IPS-18c (cell line): ENCODE measurements around the gene TRIOBP.

Experiments used
- H3K4me3 ChIP-seq: 2 replicates; pipeline ENCODE4 v1.7.0; 2013; ENCODE audit warnings: low read depth, mild to moderate bottlenecking, low read length, moderate library complexity; ENCODE audit not compliant: insufficient read depth
- H3K9me3 ChIP-seq: one replicate; pipeline ENCODE4 v1.6.1; 2013; ENCODE audit warnings: mild to moderate bottlenecking, low read length, moderate library complexity; ENCODE audit not compliant: control insufficient read depth, insufficient read depth

TRIOBP gene

DNA sequence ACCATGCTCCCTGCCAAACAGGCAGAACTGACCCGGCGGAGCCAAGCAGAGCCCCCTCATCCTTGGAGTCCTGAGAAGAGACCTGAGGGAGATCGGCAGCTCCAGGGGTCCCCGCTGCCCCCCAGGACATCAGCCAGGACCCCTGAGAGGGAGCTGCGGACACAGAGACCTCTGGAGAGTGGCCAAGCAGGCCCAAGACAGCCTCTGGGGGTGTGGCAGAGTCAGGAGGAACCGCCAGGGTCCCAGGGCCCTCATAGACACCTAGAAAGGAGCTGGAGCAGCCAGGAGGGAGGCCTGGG is 37.5 kb downstream of the TRIOBP start:
- H3K4me3 ChIP-seq = no peak overlapping the region
- H3K9me3 ChIP-seq = peaks cover 4% of the 10 kb centered on the region

DNA sequence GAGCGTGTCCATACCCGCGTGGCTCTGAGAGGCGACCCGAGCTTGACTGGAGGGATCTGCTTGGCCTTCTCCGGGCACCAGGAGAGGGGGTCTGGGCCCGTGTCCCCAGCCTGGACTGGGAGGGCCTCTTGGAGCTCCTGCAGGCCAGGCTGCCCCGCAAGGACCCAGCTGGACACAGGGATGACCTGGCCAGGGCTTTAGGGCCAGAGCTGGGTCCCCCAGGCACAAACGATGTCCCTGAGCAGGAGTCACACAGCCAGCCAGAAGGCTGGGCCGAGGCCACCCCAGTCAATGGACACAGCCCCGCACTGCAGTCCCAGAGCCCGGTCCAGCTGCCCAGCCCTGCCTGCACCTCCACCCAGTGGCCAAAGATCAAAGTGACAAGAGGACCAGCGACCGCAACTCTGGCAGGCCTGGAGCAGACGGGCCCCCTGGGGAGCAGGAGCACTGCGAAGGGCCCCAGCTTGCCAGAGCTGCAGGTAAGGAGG is 38.2 kb downstream of the TRIOBP start:
- H3K9me3 ChIP-seq = peaks cover 4% of the 10 kb centered on the region
- no peak overlapping the region for H3K4me3 ChIP-seq

DNA sequence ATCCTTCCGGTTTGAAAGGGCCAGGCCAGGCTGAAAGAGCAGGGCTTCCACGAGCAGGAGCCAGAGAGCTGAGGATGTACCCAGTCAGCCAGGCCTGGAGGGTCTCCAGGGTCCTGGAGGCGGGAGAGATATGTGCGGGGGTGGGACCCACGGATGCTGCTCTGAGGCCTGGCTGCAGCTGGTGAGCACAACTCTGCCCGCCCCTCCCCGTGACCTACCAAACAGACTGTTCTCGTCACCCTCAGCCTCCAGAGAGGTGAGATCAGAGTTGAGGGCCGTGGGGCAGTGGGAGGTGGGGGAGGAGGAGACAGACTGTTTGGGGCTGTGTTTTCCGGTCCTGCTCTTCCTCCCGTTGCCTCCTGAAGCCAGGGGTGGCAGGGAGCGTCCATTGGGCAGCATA is 42.2 kb downstream of the TRIOBP start:
- Histone ChIP-seq H3K4me3 (no peak overlapping the region), H3K9me3 (peaks cover 4% of the 10 kb centered on the region)

DNA sequence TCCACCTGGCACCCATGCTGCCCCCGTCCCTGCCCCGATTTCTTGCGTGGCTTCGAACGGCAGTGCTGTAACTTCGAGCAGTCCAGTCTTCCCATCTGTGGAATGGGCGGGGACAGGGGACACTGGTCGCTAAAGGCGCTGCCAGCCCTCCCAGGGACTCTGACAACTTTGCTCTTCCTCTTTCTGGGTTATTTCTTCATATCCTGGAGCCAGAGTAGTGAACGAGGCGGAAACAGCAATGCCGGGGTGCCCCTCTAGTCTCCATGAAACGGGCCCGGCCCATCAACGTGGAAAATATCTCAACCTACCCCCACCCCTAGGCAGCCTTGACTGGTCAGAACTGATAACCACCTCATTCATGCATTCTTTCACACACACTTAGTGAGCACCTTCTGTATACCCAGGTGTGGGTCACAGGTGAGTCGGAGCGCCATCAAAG is 42.8 kb downstream of the TRIOBP start:
- Histone ChIP-seq H3K4me3 (no peak overlapping the region), H3K9me3 (peaks cover 4% of the 10 kb centered on the region)

DNA sequence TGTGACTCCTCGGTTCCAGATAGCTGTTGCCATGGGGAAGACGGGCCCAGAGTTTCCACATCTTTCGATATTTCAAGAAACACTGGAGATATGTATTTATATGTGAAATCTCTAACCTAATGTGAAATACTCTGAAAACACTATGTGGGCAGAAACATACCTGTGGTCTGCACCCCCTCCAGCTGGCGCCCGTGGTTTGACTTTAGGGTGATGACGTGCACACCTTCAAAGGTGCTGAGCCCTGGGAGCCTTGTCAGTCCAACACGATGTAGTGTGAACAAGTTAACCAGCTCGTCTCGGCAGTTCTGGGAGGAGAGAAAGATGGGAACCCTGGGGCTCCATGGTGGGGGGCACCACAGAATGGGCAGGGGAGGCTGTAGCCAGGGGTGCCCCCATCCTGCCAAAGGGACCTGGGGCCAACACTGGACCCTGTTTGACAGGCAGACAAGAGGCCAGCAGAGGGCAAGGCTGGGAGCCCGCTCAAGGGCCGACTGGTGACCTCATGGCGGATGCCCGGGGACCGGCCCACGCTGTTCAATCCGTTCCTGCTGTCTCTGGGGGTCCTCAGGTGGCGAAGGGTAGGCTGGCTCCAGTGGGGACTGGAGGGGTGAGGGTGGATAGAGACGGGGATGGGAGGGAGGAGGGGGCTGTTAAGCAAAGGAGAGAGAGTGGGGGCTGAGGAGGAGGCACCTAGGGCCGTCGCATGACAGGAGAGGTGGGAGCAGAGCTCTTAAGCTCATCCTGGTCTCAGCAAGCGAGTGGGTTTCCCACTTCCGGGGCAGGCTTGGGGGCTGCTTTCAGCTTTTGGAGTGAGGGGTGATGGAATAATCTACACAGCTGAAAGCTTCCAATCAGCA is 43.8 kb downstream of the TRIOBP start:
- H3K4me3 ChIP-seq = no peak overlapping the region
- no peaks in the 10 kb centered on the region for H3K9me3 ChIP-seq

DNA sequence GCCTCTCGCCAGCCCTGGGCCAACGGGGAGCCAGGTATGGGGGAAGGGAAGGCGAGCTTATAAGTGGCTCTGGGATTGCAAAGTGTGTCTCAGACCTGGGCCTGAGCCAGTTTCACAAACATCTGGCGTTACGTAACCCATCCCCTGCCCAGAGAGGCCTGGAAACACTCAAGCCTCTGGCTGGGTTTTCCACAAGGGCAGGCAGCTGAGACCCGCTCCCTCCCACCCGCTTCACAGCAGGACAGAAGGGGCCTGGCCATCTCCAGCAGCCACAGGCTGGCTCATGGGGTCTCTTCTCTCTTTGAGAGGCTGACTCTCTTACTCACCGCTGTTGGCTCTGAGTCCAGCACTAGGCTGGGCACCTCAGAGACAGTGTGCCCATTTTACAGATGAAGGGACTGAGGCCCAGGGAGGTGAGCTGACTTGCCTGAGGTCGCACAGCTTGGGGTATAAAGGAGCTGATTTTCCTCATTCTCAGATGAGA is 44.5 kb downstream of the TRIOBP start:
- H3K4me3 ChIP-seq = no peak overlapping the region
- no peaks in the 10 kb centered on the region for H3K9me3 ChIP-seq

DNA sequence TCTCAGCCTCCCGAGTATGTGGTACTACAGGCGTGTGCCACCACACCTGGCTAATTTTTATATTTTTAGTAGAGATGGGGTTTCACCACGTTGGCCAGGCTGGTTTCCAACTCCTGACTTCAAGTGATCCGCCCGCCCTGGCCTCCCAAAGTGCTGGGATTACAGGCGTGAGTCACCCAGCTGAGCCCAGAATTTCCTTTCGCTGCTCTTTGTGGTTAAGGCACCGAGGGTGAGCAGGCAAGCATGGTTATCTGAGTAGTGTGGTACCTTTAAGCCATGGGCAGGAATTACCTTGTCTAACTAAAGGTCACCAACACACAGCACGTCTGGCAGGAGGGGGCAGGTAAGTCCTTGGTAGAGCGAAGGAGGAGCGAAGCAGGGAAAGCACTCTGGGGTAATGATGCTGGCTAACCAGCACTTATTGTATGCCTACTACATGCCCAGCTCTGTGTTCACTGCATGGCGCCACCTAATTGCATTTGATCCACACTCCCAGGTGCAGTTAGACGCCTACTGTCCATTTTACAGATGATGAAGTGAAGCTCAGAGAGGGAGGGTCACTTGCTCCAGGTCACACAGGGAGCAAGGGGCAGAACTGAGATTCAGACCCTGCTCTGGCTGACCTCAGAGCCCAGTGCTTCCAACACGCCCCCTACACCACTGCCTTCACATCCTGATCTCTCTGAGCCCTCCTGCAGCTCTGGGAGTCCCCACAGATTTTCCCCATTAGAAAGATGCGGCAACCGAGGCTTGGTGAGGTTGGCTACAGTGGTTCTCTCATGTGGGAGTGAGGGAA is 45.7 kb downstream of the TRIOBP start:
- no peak overlapping the region for H3K4me3 ChIP-seq
- no peaks in the 10 kb centered on the region for H3K9me3 ChIP-seq

DNA sequence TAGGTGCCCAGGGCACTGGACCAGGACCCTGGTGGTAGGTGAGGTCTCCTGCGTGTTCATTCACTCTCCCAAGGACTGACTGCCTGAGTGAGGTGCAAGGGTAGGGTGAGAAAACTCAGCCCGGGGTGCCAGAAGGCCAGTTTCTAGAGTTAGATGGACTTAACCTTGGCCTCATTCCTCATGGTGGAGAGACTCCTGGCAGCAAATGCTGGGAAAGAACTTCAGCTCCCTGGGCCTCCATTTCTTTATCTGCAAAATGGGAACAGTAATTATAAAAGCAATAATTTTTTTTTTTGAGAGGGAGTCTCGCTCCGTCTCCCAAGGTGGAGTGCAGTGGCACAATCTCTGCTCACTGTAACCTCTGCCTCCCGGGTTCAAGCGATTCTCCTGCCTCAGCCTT is 47.7 kb downstream of the TRIOBP start:
- H3K4me3 ChIP-seq = no peak overlapping the region
- H3K9me3 ChIP-seq = no peaks in the 10 kb centered on the region

DNA sequence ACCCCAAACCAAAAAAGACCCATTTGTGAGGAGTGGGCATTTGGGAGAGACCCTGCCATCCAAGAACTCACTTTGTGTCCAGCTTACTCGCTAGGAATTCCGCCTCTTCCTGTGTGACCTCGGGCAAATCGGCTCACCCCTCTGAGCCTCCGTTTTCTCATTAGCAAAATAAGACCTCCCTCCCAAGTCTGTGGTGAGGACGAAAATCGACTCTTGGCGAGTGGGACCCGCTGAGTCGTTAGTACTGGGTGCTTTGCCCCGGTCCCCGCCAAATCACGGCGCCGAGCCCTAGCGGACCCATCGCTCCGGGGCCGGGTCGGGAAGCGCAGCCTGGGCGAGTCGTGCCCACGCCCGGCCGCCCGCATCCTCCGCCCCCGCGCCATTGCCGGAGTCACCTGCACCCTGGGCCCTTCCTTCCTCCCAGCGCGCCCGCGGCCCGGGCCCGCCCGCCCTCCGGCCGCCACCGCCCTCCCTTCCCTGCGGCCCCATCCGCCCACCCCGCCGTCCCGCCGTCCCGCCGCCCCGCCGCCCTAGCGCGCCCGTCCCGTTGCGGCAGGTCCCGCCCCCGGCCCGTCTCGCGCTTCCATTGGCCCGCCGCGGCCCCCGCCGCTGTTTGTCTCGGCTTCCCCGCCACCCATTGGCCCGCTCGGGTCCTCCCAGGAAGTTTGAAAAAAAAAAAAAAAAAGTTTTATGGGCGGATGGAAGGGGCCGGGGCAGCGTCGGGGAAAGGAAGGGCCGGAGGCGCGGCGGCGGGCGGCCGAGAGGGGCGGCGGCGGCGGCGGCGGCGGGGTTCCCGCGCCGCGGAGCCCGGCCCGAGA is 48.9 kb downstream of the TRIOBP start:
- peak overlapping the region; percentile 81 for H3K4me3 ChIP-seq

DNA sequence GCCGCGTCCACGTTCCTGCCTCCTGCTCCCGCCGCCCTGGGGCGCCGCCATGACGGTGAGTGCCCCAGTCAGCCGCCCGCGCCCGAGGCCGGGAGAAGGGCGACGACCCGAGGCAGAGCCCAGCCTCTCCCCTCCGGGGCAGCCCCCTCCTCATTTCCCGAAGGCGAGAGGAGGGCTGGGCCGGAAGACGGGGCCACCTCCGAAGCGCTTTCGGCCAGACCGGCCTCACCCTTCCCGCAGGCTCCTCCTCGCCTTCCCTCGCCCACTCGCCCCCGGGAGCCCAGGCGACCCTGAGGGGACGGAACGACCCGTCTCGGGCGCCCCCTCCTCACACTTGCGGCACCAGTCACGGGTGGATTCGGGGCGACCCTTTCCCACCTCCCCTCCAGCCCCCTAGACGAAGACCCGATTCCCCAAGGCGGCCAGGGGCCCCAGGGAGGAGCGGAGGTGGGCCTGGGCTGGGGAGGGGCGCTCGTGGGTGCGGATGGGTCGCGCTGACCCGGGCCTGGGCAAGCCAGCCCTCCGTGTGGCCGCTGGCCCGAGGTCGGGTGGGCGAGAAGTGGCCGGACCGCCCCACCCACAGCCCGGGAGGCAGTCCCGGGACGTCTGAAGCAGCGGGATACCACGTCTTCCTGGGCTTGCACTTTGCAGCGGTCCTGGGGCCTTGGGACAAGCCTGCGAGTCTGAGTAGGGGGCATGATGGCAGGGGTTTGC is 49.7 kb downstream of the TRIOBP start:
- Histone ChIP-seq H3K9me3 (no peaks in the 10 kb centered on the region), H3K4me3 (peak overlapping the region; percentile 81)

More for the DNA sequence above, 48.9 kb downstream of the TRIOBP start:
- no peaks in the 10 kb centered on the region for H3K9me3 ChIP-seq

DNA sequence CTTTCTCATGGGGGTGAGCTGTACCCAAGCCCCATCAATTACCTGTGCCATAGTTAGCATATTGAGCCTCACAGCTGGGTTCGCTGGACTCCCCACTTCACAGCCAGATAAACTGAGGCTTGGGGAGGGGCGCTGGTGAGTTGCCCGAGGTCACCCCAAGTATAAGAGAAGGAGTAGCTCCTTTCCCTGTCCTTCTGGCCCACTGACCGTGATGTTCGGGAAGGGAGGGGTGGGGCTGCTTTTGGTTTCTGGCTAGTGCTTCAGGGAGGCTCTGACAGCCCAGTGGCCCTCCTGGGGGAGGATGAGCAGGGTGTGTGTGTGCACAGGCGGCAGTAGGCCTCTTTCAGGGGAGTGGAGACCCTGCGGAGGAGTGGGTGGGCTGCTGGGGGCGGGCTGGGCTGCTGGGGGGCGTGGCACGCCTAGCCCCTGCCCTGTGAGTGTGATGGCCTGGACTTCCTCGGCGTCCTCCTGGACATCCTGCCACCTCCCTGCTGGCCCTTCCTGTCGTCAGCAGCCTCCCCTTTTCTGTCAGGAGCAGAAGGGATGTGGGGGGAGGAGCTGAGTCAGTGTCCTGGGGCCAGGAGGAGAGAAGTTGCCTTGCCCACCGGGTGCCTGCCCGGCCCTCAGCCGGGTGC is 50.3 kb downstream of the TRIOBP start:
- Histone ChIP-seq H3K9me3 (no peaks in the 10 kb centered on the region), H3K4me3 (peak overlapping the region; percentile 81)

DNA sequence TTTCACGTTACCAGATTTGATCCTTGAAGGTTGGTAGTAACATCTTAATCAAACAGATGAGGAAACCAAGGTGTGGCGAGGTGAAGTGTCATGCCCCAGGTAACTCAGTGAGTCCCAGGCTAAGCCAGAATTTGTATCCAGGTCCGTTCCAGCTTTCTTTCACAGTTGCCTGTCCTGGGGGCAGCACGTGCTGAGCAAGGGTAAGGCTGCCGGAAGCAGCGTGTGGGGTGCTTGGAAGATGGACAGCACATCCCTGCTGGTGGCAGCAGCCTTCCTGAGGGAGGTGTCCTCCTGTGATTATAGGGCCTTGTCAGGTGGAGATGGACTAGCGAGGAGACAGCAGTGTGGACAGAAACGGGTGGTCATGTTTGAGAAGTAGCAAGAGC is 50.9 kb downstream of the TRIOBP start:
- no peak overlapping the region for H3K4me3 ChIP-seq
- no peaks in the 10 kb centered on the region for H3K9me3 ChIP-seq

DNA sequence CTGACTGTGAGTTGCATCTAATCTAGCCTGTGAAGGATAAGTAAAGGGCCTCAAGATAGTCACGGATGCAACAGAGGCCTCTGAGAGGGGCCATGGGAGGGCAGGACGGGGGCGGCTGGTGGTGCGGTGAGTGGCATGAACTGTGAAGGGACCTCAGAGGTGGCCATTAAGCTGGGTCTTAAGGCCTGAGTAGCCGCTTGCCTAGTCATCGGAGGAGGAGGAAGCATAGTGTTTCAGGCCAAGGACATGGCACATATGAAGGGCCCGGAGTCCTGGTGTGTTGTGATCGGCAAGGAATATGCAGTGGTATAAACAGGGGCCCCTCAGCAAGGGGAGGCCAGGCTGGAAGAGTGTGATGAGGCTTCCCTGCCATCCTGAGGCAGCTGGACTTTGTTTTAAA is 51.8 kb downstream of the TRIOBP start:
- Histone ChIP-seq H3K4me3 (no peak overlapping the region), H3K9me3 (no peaks in the 10 kb centered on the region)

DNA sequence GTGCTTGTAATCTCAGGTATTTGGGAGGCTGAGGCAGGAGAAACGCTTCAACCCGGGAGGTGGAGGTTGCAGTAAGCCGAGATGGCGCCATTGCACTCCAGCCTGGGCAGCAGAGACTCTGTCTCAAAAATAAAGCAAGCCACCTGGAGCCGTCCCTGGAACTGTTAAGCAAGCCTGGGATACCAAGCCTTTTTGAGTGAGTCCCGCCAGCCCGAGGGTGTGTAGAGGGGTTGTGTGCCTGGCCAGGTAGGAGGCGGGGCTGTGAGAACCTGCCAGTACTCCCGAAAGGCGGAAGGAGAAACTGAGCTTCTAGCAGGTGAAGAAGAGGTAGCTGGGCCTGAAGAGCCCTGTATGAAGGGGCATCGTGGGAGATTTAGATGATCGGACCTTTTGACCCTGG is 52.4 kb downstream of the TRIOBP start:
- Histone ChIP-seq H3K9me3 (no peaks in the 10 kb centered on the region), H3K4me3 (no peak overlapping the region)

DNA sequence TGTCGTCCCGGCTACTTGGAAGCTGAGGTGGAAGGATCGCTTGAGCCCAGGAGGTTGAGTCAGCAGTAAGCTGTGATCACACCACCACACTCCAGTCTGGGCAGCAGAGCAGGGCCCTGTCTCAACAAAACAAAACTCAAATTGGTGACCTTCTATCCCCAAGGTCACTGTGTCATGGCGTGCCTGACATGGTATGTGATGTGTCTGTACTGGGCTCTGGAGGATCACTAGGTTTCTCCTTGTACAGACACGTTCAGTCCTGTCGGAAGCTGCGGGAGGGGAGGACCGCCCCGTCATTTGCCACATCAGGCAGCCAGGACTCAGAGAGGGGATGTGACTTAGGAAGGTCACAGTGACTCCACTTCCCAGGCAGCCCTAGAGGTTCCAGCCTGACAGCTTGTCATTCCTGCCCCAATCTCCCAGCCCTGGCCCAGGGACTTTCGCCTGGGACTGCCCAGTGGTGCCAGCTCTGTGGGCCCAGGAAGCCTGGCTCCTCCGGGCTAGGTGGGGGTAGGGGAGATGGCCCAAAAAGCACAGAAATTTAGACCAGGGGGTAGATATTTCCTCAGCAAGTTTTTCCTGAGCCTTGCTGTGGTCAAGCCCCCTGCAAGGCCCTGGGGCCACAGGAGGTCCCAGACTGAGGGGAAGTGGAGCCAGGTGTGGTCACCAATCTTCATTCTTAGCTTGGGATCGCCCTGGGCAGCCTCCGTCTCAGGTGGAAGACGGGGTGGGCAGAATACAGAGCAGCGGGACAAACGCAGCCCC is 53.2 kb downstream of the TRIOBP start:
- Histone ChIP-seq H3K9me3 (peaks cover under 1% of the 10 kb centered on the region), H3K4me3 (no peak overlapping the region)
